Left lung (tissue), 10 donors: Measurements from ENCODE around the gene MYRFL. TPM values are rescaled to one million over a fixed set of nuclear protein-coding genes. Genes with fewer than 3 reads are reported as not detected.

ENCODE experiments used
- ATAC-seq: fragments of 200-7000 bp; cut with Tn5 transposase; one replicate; pipeline ENCODE4 v1.9.1; 2020; ENCODE audit warnings: moderate library complexity
- DNase-seq, 4 donors: peaks; one replicate each; pipeline ENCODE4 v3.0.0-alpha.2; 2013 to 2020
- H3K27ac ChIP-seq, 2 donors: fragments of 200-600 bp; sonication (generic) in 1 of 2; one replicate each; pipeline versions ENCODE4 v1.5.0 to v1.8.0; 2020 to 2021
- H3K27me3 ChIP-seq, 2 donors: fragments of 200-600 bp; sonication (generic) in 1 of 2; one replicate each; pipeline versions ENCODE4 v1.5.0 to v1.8.0; 2020 to 2021
- H3K36me3 ChIP-seq, 2 donors: fragments of 200-600 bp; sonication (generic) in 1 of 2; one replicate each; pipeline versions ENCODE4 v1.5.0 to v1.8.0; 2020 to 2021
- H3K4me1 ChIP-seq, 2 donors: fragments of 200-600 bp; one replicate each; pipeline ENCODE4 v1.8.0; 2021
- H3K4me3 ChIP-seq, 2 donors: fragments of 200-600 bp; sonication (generic) in 1 of 2; one replicate each; pipeline versions ENCODE4 v1.5.0 to v1.8.0; 2020 to 2021; ENCODE audit warnings: mild to moderate bottlenecking in 1 of 2
- H3K9me3 ChIP-seq, 2 donors: fragments of 200-600 bp; sonication (generic) in 1 of 2; one replicate each; pipeline versions ENCODE4 v1.5.0 to v1.8.0; 2020 to 2021
- CTCF ChIP-seq, 2 donors: fragments of 200-600 bp; sonication (generic) in 1 of 2; IDR thresholded peaks; one replicate each; pipeline versions ENCODE4 v1.5.0 to v1.8.0; 2021; ENCODE audit warnings: antibody characterized with exemption in 2 of 2
- intact Hi-C, 2 donors: fragments of 100-400 bp; cut with DNase I; formaldehyde crosslinking; loops; one replicate each; pipeline versions ENCODE4 v1.11.2 to v1.14.2; 2022
- polyA plus RNA-seq, 6 donors: library from polyadenylated mRNA; unstranded; fragments of 120-200 nt; gene quantifications; one replicate each; pipeline ENCODE4 v1.2.1, GENCODE V29; 2013; ENCODE audit not compliant: insufficient read length in 6 of 6
- total RNA-seq, 2 donors: library from RNA; stranded (reverse); fragmentation: NEBNext Ultra II Directional; extraction: Animal tissue kit (Norgen Biotek cat#: 25700); gene quantifications; one replicate each; pipeline ENCODE4 v1.2.1, GENCODE V29; 2021
- donor health status: DM: no; HTN: yes; CAD: no.
- donor health status: DM: no; HTN: no; CAD: no.

The MYRFL gene
- total and polyA plus RNA-seq, 8 donors, result 0.17 to 2.5 (median 0.77) TPM

- DNase-seq (peak in 2 of 4 donors; percentile 17 to 32), ATAC-seq (no peak)
- H3K27me3 ChIP-seq, result no peaks in the 10 kb centered on the region
- peaks cover 0 to 6% of the 10 kb centered on the region in 2 donors for H3K4me1 ChIP-seq
- intact Hi-C loops, result no loop called here
- H3K4me3 ChIP-seq, result no peak overlapping the region
- no peaks in the 10 kb centered on the region for H3K36me3 ChIP-seq
- no peak overlapping the region for H3K27ac ChIP-seq
- no peaks in the 10 kb centered on the region for H3K9me3 ChIP-seq
- no peak for TF ChIP-seq CTCF (IDR thresholded peaks at IDR 0.05)
These were observed 50.4 kb downstream of the MYRFL start for GRCh38 chr12:69875416-69875935.

- intact Hi-C loops, result no loop called here
- peak; percentile 99 for ATAC-seq
These were observed 54.3 kb downstream of the MYRFL start for GRCh38 chr12:69879007-69879960.

GRCh38 chr12:69880571-69880970, 55.5 kb downstream of the MYRFL start:
- H3K9me3 ChIP-seq, result no peaks in the 10 kb centered on the region
- DNase-seq (no peak), ATAC-seq (no peak)
- H3K27me3 ChIP-seq, result no peaks in the 10 kb centered on the region
- H3K27ac ChIP-seq, result no peak overlapping the region
- intact Hi-C loops, result loop anchor here in 1 of 2 donors (5.0 kb wide), 1 partner anchor 697 kb away; no protein-coding TSS in a partner anchor
- no peak for TF ChIP-seq CTCF (IDR thresholded peaks at IDR 0.05)
- no peak overlapping the region for H3K4me3 ChIP-seq
- H3K4me1 ChIP-seq, result peaks cover 0 to 6% of the 10 kb centered on the region in 2 donors
- H3K36me3 ChIP-seq, result no peaks in the 10 kb centered on the region

More at GRCh38 chr12:69879007-69879960, 54.3 kb downstream of the MYRFL start:
- Histone ChIP-seq H3K27me3 (no peaks in the 10 kb centered on the region), H3K4me3 (no peak overlapping the region), H3K36me3 (no peaks in the 10 kb centered on the region), H3K27ac (no peak overlapping the region), H3K4me1 (peaks cover 0 to 6% of the 10 kb centered on the region in 2 donors), H3K9me3 (no peaks in the 10 kb centered on the region)
- TF ChIP-seq CTCF (IDR thresholded peaks at IDR 0.05), result peak; percentile 88 to 92
- peak in 3 of 4 donors; percentile 68 to 89 (median 78) for DNase-seq

GRCh38 chr12:69881771-69882170, 56.7 kb downstream of the MYRFL start:
- H3K4me3 ChIP-seq, result no peak overlapping the region
- no peak for TF ChIP-seq CTCF (IDR thresholded peaks at IDR 0.05)
- ATAC-seq, result no peak
- H3K27me3 ChIP-seq, result no peaks in the 10 kb centered on the region
- no peaks in the 10 kb centered on the region for H3K9me3 ChIP-seq
- no peaks in the 10 kb centered on the region for H3K36me3 ChIP-seq
- intact Hi-C loops, result loop anchor here in 1 of 2 donors (5.0 kb wide), 1 partner anchor 696 kb away; no protein-coding TSS in a partner anchor
- DNase-seq, result no peak
- H3K27ac ChIP-seq, result no peak overlapping the region
- peaks cover 0 to 6% of the 10 kb centered on the region in 2 donors for H3K4me1 ChIP-seq

- H3K4me1 ChIP-seq, result peaks cover 0 to under 1% of the 10 kb centered on the region in 2 donors
- H3K36me3 ChIP-seq, result no peaks in the 10 kb centered on the region
- H3K27ac ChIP-seq, result no peak overlapping the region
- no peak for DNase-seq
- H3K9me3 ChIP-seq, result no peaks in the 10 kb centered on the region
- intact Hi-C loops, result loop anchor here in 1 of 2 donors (5.0 kb wide), 1 partner anchor 693 kb away; no protein-coding TSS in a partner anchor
- no peak for ATAC-seq
- no peaks in the 10 kb centered on the region for H3K27me3 ChIP-seq
- no peak for TF ChIP-seq CTCF (IDR thresholded peaks at IDR 0.05)
- no peak overlapping the region for H3K4me3 ChIP-seq
These were observed 59.4 kb downstream of the MYRFL start for GRCh38 chr12:69884386-69884785.
